ENCODE data around the gene ERC1. TPM values are rescaled to one million over a fixed set of nuclear protein-coding genes. Genes with fewer than 3 reads are reported as not detected.

The ERC1 gene
- 31.2 and 42.3 TPM in 2 replicates for total RNA-seq

GRCh38 chr12:990661-991349, at the start of gene ERC1:
Gene ERC1 (plus strand): TSS chr12:991223. CDS start chr12:1027904, 36,681 bp downstream.

GRCh38 chr12:949453-950191, 41.4 kb upstream of the ERC1 start, which contains the start of gene RAD52:
Gene RAD52 (minus strand): TSS chr12:949694. CDS start chr12:933058, 16,636 bp downstream.

Other genes with a start within 250 kb of the ERC1 start
- gene WNK1, start 238.6 kb upstream of the ERC1 start, total RNA-seq: 215 and 247 TPM in 2 replicates
- 17.0 and 22.8 TPM in 2 replicates for gene RAD52, start 41.5 kb upstream of the ERC1 start, total RNA-seq